Left forelimb (tissue), 1 donor: ENCODE measurements around the gene MGAT1.
"Not testable (repeated sequence)": the region's sequence is repeated elsewhere in the genome, so short reads cannot be mapped to it uniquely, and the experiment has no call there.

Source experiments
- DNase-seq: peaks from one replicate; pipeline ENCODE4 v3.0.0-alpha.2; 2018; ENCODE audit warnings: low spot score

Gene MGAT1

DNA sequence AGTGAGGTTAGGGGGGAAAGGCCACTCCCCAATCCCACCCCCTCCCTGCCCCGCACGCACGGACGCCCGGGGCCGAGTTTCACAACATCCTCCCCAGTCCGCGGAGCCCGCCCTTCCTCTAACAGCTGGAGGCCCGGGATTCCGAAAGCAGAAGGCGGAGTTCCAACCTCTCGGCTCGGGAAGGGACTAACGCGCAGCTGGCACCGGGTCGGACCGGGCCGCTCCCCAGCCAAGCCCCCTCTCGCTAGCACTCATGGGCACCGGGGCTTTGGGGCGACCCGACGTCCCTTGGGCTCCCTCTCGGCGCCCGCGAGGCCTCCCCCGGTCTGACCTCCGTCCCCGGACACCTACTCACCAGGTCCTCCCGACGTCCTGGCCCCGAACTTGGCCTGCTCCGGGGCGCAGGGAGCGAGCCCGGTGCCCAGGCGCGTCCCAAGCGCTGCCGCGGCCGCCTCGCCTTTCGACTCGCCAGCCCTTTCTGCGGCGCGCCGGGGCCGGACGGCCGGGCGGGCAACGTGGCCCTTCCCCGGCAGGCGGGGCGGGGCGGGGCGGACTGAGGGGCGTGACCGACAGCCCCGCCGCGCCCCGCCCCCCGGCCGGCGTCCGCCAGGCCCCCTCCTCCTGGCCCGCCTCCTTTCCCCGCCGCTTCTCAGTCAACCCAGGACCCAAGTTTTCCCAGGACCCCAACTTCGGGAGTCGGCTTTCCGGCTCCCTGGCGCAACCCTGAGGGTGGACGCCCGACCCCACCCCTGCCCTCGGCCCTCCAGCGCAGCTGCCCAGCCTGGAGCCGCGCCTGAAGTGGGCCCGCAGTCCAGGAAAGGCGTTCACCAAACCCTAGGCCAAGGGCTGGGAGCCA is at the start of gene MGAT1:
Gene MGAT1, minus strand, starts transcription at position 482 of the 856 bp plus-strand sequence. CDS start 9,835 bp downstream, outside the sequence.
- DNase-seq = peak; percentile 91

DNA sequence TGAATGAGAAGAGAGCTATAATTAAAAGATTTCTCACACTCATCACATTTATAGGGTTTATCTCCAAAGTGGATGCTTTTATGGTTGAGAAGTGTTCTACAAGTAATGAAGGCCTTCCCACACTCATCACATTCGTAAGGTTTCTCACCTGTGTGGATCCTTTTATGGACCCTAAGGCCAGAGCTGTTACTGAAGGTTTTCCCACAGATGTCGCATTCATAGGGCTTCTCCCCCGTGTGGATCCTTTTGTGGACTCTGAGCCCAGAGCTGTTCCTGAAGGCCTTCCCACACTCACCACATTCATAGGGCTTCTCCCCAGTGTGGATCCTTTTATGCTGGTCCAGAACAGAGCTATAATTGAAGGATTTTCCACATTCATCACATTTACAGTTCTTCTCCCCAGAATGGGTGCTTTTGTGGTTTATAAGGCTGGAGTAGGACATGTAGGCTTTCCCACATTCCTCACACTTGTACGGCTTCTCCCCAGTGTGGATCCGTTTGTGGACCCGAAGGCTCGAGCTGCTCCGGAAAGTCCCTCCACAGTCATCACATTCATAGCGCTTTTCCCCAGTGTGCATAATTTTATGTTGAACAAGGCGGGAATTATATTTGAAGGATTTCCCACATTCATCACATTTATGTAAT is 48.0 kb upstream of the MGAT1 start:
- no peak for DNase-seq

DNA sequence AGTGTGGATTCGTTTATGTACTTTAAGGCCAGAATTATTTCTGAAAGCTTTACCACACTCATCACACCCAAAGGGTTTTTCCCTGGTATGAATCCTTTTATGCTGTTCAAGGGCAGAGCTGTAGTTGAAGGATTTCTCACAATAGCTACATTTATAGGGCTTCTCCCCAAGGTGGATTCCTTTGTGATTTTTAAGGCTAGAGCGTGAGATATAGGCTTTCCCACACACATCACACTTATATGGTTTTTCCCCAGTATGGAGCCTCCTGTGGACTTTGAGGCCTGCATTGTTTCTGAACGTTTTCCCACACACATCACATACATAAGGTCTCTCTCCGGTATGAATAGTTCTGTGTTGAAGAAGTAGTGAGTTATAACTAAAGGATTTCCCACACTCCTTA is 47.2 kb upstream of the MGAT1 start:
- DNase-seq = no peak

DNA sequence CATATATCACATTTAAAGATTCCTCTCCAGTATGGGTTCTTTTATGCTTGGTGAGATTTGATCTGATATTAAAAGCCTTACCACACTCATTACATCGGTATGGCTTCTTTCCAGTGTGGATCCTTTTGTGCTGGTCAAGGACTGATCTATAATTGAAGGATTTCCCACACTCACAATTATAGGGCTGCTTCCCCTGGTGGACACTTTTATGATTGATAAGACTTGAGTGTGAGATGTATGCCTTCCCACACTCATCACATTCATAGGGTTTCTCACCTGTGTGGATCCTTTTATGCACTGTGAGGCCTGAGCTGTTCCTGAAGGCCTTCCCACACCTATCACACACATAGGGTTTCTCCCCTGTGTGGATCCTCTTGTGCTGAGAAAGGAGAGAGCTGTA is 46.3 kb upstream of the MGAT1 start:
- DNase-seq = no peak

DNA sequence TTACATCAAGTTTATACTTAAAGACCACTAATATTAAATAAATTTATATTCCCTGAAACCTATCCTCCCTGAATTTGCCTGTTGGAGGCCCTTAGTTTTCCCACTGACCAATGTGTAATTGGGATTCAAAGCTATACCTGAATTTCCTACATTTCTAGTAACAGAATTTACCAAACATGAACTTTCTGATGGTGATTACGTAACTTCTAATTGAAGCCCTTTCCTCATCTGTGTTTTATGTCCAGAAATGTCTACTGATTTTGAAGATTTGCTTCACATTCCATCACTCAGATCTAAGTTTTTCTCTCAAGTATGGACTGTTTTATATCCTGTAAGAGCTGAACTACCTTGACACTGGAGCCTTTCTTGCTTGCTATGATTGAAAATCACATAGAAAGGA is 45.7 kb upstream of the MGAT1 start:
- DNase-seq = no peak

DNA sequence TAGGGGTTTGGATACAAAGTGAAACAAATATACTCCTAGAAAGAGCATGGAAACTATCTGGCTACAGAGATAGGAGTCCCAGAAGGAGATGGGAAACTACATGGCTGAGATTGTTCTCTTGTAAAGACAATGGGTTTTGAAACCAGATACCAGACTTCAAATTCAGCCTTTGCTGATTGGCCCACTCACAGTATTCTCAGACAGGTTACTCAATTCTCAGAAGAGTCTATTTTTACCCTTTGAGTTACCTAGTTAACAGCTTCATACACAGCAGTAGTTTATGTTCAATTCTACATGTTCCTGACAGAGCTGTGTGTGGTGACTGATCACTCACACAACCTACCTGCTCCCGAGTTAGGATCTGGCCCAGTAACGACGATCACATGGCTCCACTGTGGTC is 44.4 kb upstream of the MGAT1 start:
- DNase-seq = no peak

DNA sequence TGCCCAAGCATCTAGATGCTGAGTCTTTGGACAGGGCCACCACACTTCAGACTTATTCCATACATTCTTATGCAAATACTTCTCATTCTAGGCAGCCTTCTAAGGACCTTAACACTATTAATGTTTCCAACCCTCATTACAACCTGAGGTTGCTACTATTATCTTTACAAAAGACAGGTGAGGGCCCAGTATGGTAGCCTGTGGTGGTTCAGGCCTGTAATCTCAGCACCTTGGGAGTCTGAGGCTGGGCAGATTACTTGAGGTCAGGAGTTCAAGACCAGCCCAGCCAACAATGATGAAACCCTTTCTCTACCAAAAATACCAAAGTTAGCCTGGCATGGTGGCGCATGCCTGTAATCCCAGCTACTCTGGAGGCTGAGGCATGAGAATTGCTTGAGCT is 42.3 kb upstream of the MGAT1 start:
- DNase-seq = no peak

DNA sequence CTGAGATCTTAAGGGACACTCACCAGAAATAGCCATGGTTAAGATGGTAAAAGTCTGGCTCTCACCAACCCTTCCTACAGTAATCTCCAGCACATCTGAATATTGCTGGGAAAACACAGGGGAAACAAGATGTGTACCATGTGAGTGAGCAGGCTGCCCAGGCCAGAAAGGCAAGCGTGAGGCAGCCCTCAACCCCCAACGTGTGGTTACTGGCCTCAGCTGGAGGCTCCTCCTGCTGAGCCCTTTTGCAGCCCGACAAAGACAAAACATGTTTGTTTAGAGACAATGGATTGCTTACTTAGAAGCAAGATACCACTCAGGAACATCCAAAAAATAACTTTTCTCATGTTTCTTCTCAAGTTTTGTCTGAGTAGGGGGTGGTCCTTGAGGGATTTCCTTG is 41.8 kb upstream of the MGAT1 start:
- DNase-seq = no peak

DNA sequence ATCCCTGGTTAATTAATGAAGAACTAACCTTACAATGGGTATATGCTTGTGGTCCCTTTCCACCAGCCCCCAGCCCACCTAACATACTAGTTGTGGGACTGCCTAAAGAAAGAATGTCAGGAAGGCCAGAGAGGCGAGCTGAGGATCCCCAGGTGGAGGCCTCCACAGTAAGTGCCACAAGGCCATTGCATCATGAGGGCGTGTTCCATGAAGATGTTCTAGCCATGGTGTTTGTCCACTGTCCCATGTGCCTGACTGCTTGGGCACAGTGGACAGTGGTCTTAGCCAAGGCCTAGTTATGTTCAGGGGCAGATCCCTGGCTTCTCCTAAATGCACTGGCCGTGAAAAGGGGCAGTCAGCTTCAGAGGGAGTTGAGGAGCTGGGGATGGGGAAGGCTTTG is 37.3 kb upstream of the MGAT1 start:
- DNase-seq = no peak

DNA sequence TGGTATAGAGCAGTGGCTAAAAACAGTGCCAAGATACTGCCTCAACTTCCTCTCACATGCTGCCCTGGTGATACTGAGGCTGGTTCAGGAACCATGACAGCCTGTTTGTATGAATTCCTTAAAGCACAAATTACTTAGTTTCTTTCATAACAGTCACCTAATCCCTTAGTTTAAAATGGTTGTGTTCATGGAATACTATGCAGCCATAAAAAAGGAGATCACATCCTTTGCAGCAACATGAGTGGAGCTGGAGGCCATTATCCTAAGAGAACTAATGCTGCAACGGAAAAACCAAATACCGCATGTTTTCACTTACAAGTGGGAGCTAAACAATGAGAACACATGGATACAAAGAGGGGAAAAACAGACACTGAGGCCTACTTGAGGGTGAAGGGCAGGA is 36.6 kb upstream of the MGAT1 start:
- no peak for DNase-seq

DNA sequence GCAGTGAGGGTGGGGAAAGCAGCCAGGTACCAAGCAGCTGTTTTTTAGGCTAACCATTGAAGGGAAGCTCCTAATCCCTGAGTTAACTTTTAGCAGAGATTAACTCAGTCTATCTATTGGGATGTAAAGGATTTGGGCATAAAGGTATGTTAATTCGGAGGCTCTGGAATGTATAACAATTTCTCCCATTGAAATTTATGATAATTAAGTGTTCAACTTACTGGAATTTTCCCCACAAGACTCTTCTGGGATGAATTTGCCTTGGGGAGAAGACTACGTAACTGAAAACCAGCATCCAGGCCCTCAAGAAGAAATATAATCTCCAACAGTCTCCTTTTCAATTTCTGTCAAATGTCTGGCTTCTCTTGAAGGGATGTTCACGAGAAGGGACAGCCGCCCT is 34.9 kb upstream of the MGAT1 start:
- no peak for DNase-seq

DNA sequence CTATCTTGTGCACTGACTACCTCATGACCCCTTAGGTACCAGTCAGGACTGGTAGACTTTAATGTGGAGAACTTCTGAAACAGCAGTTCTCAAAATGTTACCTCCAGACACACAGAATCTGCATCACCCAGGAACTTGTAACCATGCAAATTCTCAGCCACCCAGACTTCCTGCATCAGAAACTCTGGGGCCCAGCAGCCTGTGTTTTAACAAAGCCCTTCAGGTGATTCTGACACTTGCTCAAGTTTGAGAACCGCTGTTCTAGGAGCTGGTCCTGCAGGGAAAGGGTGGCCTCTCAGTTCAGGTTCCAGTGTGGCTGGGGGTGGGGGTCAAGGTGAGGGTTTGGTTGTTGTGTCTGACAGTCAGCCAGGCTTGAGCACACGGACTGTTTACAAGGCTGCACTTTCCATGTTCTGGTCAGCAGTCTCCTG is 30.0 kb upstream of the MGAT1 start:
- DNase-seq = no peak

DNA sequence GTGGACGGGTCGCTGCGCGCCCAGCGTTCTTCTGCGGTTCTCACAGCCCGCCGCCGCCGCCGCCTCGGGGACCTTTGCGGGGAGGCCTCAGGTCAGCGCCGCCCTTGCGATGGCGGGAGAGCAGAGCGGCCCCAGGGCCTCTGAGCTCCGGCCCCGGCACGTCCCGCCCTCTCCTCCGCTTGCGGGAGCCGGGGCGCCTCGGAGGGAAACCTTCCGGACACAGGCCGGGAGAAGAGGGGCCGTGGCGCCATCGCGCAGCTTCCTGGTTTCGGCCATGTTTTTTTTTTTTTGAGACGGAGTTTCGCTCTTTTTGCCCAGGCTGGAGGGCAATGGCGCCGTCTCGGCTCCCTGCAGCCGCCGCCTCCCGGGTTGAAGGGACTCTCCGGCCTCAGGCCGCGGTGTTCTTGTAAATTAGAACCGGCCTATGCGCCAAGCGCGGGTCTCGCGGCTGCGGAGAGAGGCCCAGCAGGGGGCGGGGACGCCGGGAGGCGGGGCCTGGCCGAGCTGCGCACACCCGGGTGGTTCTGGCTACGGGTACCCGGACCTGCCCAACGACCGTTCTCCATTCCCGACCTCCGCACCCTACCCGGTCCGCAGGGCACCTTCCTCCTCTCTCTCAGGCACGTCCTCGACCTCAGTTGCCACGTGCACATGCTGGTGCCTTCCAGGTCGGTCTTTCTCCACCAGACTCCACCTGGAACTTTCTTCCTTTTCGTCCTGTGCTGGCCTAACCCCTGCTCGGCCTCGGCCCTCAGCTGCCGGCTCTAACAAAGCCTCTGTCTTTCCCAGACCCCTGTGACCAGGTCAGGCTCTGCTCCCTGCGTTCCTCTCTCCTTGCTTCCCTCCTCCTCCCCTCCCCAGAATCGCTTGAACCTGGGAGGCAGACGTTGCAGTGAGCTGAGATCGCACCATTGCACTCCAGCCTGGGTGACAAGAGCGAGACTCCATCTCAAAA is 28.8 kb upstream of the MGAT1 start:
- DNase-seq = peak; percentile 89

DNA sequence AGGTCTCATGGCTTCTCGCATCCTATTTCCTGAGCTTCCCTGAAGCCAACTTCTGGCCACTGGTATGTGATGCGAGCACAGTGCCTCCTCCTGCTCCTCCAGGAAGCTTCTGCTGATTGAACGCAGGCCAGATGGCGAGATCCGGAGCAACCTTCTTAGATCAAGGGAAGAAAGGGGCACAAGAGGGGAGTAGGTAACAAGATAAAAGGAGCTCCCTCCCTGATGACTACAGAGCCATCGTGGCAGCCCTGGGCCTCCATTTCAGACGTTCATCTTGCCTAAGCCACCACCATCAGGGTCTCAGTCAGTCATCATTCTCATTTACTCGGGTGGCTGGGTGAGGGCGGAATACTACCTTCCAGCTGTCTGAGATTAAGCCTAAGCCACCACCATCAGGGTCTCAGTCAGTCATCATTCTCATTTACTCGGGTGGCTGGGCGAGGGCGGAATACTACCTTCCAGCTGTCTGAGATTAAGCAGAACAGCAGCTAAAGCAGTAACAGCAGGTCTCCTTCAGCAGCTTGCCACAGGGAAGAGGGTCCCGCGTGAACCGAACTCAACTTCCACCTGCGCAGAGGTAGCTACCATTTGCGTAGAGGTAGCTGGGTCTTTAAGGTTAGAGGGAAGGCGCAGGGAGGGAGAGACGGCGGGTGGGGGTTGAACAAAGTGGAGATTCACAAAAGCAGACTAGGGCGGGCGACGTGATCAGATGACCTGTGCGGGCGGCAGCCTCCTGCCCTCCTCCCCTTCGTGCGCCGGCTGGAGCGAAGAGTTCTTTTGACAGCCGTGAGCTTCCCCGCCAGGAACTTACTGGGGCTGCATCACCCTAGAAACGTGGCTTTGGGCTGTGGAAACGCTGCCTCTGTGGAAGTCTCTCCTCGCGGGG is 27.9 kb upstream of the MGAT1 start:
- DNase-seq = peak; percentile 78

DNA sequence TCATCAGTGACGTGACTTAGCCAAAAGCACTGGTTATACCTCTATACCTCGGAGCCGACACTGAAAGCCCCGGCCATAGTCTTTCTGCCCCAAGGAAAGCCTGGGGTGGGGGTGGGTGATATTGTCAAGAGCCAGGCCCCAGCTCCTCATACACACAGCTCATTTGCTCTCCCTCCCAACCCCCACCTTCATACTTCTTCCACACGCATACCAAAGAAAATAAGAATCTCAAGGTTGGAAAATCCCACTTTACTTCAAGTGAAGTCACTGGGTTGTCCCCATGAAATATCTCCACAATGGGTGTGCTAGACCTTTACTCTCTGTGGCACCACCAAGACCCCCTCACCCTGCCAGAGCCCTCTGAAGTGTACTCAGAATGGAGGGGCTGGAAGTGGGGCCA is 27.1 kb upstream of the MGAT1 start:
- no peak for DNase-seq

DNA sequence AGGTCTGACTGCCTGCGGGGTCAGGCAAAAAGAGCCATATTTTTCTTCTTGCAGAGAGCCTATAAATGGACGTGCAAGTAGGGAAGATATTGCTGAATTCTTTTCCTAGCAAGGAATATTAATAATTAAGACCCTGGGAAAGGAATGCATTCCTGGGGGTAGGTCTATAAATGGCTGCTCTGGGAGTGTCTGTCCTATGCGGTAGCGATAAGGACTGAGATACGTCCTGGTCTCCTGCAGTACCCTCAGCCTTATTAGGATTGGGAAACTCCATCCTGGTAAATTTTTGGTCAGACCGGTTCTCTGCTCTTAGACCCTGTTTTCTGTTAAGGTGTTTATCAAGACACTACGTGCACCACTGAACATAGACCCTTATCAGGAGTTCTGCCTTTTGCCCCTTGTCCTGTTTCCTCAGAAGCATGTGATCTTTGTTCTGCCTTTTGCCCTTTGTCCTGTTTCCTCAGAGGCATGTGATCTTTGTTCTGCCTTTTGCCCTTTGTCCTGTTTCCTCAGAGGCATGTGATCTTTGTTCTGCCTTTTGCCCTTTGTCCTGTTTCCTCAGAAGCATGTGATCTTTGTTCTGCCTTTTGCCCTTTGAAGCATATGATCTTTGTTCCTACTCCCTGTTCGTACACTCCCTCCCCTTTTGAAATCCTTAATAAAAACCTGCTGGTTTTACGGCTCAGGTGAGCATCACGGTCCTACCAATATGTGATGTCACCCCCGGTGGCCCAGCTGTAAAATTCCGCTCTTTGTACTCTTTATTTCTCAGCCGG is 26.3 kb upstream of the MGAT1 start:
- not testable (repeated sequence) for DNase-seq

DNA sequence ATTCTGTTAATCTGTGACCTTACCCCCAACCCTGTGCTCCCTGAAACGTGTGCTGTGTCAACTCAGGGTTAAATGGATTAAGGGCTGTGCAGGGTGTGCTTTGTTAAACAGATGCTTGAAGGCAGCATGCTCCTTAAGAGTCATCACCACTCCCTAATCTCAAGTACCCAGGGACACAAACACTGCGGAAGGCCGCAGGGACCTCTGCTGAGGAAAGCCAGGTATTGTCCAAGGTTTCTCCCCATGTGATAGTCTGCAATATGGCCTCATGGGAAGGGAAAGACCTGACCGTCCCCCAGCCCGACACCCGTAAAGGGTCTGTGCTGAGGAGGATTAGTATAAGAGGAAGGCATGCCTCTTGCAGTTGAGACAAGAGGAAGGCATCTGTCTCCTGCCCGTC is 24.8 kb upstream of the MGAT1 start:
- DNase-seq = not testable (repeated sequence)

DNA sequence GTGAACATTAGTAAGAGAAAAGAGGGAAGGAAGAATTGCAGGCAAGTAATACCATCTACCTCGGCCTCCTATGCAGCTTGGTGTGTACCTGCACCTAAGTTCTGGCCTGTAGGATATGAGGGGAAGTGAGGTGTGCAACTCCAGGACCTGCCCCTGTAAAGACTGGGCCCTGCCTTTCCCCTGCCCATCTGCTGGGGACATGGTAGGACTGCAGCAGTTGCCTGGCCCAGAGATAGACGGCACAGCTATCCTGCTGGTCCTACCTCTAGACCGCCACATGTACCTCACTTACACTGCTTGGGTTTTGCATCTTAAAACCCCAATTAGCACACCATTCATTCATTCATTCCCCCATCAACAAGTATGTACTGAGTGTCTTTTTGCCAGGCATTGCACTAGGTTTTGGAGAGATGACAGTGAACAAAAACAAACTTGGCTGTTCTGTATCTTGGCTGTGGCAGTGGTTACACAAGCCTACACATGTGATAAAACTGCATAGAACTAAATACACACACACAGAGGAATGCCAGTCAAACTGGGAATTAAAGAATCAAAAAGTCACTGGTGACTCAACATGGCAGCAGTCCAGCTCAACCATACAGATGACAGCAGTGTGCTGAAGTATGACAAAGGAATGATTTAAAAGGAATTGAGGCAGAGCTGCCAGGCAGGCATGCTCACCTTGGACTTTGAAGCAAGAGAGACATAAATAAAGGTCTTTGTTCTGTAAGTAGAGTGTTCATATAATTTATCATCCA is 23.3 kb upstream of the MGAT1 start:
- DNase-seq = no peak

DNA sequence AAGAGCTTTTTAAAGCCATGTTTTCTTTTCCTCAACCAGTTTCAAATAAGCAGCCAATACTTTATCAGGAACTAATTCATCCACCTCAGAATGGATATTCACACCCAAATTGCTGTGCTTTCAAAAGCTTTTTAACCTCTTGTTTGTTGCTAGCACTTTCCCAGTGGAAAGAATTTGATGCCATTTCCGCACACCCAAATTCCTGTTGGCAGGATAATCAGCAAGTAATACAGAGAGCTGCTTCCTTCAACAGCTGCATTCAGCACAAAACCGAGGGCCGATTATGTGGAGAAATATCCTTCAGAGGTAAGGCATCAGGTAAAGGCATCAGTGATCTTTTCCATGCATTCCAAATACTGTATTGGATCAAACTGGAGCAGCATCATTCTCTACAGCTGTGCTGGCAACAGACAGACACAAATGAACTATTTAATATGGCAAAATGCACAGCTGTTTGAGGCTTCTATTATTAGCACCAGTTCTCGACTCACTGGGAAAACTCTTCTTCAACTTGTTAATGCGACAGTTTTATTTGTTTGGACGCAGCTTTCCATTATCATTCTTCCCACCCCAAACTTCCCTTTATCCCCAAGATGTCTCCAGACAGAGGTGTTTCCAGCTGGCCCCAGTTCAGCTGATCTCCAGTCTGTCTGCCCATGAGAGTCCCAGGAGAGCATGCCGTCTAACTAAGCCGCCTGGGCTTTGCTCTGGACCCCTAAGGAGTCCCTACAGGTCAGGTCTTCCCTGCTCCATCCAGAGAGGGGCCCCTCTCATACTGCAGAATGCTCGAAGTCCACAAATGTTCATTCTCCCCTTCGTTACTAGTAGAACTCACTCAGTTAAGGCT is 22.2 kb upstream of the MGAT1 start:
- DNase-seq = no peak
